Ammon's horn (tissue), 1 donor: ENCODE measurements around the gene HTRA3.
A peak's percentile ranks its signal among the peaks of the same experiment; 100 is the strongest.
"Not testable (repeated sequence)": the region's sequence is repeated elsewhere in the genome, so short reads cannot be mapped to it uniquely, and the experiment has no call there.

Source experiments
- DNase-seq: peaks from one replicate; pipeline ENCODE4 v3.0.0-alpha.2; 2016; ENCODE audit warnings: low spot score

HTRA3 gene

DNA sequence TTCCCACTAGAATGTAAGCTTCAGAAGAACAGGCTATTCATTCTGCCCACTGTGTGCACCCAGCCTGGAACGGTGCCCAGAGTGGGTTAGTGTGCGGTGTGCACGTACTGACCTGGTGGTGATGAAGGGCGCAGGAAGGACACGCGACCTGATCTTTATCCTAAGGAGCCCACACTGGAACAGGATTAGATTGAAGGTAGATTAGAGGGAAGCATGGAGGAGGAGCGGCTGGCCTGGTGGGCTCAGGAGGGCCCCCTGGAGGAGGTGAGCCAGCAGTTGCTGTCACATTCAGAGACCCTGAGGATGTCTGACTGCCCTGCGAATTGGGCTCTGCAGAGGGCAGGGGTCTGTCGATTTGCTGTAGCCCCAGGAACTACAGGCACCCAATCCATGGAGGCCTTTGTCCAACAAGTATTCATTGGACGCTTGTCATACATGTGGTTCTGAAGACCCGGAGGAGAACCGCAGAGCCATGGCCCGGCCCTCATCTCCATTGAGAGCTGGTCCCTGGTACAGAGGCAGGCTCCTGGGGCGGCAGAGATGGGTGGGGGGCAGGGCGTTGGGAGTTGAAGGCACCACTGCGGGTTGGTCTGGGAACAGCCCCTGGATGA, 73.2 kb downstream of the HTRA3 start:
- no peak for DNase-seq

- no peak for DNase-seq
Measured at GRCh38 chr4:8343262-8343966, 73.9 kb downstream of the HTRA3 start.

DNA sequence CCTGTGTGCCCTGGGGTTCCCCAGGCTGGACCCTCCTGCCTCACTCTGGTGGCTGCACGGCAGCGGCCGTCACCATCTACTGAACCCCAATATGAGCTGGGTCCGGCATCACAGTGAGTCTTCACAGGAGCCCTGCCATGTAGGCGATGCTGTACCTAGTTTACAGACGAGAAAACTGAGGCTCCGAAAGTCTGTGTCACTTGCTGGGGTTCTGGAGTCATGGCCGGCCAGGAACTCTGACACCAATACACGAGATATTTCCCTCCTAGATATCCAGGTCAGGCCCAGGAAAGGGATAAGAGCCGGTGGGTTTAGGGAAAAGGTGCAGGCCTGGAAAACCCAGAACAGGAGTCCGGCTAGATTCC, 74.4 kb downstream of the HTRA3 start:
- no peak for DNase-seq

DNA sequence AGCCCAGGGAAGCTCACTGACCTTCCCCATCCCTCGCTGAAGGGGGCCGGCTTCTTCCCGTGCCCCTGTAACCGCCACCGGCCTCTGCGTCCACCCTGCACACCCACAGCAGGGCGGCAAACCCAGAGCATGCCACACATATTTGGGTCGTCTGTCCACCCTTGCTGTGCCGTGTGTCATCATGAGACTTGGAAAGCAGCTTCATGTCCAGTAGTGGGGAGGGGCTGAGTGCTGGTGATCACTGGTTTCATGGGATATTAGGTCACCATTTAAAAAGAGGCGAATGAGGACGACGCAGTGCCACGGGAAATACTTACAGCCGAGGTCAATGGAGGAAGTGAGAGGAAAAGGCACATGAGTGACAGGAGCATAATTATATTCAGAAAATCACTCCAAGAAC, 74.8 kb downstream of the HTRA3 start:
- DNase-seq = no peak

- DNase-seq = no peak
Measured at GRCh38 chr4:8345053-8345945, 75.7 kb downstream of the HTRA3 start.

GRCh38 chr4:8345946-8346814, 76.6 kb downstream of the HTRA3 start:
- DNase-seq = no peak

DNA sequence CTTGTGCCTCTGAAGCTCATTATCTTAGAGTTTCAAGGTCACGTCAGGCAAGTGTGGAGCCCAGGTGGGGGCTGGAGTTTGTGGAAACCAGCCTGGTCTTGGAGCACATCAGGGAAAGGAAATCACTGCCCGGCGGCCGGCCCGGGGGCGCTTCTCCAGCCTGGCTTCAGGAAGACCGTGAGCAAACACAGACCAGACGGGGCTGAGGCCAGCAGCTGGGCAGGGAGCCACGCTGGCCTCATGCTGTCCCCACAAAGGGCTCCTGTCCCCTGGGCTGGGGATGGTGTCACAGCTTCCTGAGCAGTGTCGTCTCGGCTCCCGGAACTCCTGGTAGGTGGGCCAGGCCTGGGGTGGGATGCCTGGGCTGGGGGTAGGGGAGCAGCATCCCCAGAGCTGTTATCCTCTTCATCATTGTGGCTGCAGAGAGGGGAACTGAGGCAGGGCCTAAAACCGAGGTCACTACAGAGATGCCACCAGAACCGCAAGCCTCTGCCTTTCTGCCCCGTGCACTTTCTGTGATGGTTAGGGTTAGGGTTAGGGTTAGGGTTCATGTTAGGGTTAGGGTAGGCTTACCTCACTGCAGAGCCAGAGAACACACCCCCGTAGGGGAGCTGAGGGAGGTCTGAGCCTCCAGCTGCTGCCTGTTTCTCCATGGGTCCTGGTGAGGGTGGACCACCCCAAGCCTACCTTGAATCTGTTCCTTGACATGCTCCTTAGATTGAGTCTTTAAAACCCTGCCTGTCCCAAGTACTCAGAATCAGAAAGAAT, 77.5 kb downstream of the HTRA3 start:
- peak; percentile 69 for DNase-seq

- DNase-seq = no peak
Measured at GRCh38 chr4:8347660-8348059, 78.1 kb downstream of the HTRA3 start.

DNA sequence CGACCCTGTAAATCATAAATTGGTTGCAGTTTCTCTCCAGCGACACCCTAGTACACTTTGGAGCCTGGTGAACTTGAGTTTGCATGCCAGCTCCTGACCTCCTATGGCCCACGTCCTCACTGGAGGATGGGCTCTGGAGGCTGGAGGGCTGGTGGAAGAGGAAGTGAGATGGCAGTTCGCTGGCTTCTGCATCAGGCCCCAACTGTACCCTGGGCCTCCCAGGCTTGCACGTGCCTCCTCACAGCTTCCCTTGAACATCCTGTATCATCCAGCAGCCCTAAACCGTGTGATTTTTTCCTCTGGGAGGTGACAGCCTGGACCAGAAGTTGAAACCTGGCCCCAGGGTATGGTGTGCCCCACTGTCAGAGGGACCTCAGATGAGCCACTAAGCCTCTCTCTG, 78.5 kb downstream of the HTRA3 start:
- no peak for DNase-seq

DNA sequence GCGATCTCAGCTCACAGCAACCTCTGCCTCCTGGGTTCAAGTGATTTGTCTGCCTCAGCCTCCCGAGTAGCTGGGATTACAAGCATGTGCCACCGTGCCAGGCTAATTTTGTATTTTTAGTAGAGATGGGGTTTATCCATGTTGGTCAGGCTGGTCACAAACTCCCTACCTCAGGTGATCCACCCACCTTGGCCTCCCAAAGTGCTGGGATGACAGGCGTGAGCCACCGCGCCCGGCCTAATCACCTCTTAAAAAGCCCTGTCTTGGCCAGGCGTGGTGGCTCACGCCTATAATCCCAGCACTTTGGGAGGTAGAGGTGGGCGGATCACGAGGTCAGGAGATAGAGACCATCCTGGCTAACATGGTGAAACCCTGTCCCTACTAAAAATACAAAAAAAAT, 79.7 kb downstream of the HTRA3 start:
- not testable (repeated sequence) for DNase-seq

GRCh38 chr4:8349664-8350236, 80.2 kb downstream of the HTRA3 start:
- no peak for DNase-seq

- DNase-seq = no peak
Measured at GRCh38 chr4:8350352-8350751, 80.8 kb downstream of the HTRA3 start.

GRCh38 chr4:8350841-8351461, 81.4 kb downstream of the HTRA3 start:
- no peak for DNase-seq

- peak; percentile 51 for DNase-seq
Measured at GRCh38 chr4:8351931-8352367, 82.4 kb downstream of the HTRA3 start.

DNA sequence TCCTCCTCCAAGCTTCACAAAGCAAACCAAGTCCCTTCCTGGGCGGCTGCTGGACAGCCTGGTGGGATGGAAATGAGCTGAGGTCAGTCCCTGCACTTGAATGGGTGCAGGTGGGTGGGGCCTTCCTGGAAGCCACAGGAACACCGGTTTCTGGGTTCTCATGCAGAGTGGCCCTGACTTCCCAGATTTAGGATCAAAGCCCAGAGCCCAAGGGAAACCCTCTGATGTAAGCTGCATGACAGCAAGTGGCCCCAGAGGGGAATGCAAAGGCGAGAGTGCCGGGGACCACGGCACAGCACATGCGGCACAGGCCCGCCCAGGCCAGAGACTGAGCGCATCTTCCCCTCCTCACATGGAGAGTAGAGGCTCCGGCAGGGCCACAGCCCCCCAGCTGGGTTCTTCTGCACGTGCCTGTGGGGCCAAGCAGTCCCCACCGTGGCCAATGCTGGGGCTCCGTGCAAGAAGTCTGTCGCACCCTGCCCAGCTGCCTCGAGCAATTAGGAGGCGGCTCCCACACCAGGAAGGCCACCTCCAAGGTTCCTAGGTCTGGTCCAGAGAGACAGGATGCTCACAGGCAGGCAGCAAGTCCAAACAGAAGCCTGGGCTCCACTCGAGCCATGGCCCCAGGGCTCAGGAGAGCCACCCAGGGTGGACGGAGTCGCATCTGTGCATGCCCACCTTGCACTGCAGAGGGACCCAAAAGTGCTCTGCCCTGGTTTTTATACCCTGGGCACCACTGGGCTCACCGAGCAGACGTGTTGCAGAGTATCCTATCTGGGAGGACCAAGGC, 83.0 kb downstream of the HTRA3 start:
- DNase-seq = no peak

- DNase-seq = no peak
Measured at GRCh38 chr4:8353158-8353669, 83.7 kb downstream of the HTRA3 start.

GRCh38 chr4:8353912-8354453, 84.4 kb downstream of the HTRA3 start:
- no peak for DNase-seq

DNA sequence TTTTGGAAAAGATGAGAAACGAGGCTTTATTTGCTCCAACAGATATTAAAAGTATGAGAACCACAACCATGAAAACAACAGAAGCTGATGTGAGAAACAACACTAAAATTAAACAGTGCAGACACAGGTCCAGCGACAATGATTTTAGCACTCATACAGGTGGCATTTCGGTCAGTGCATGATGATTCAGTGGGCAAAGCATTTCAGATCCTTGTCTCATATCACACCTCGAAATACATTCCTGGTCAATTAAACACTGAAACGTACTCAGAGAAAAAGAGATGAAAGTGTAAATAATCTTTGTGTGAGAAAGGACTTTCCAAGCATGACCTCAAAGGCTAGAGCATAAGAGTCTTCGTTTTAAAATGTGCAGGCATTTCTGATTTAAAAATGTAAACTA, 85.8 kb downstream of the HTRA3 start:
- no peak for DNase-seq
